Muscle of leg (tissue), 11 donors: ENCODE results near the gene KLF2. TPM values are rescaled to one million over a fixed set of nuclear protein-coding genes. Genes with fewer than 3 reads are reported as not detected.

Source experiments
- DNase-seq: peaks from one replicate; pipeline ENCODE4 v3.0.0; 2013
- H3K27ac ChIP-seq: one replicate; pipeline ENCODE4 v1.5.1; 2013; ENCODE audit warnings: mild to moderate bottlenecking, low read length, control low read depth
- H3K27me3 ChIP-seq: one replicate; pipeline ENCODE4 v1.6.1; 2013; ENCODE audit warnings: low read length; ENCODE audit not compliant: control insufficient read depth, insufficient read depth
- H3K36me3 ChIP-seq: one replicate; pipeline ENCODE4 v1.6.1; 2013; ENCODE audit warnings: low read length; ENCODE audit not compliant: control insufficient read depth, insufficient read depth
- H3K4me1 ChIP-seq: one replicate; pipeline ENCODE4 v1.6.1; 2013; ENCODE audit warnings: low read length; ENCODE audit not compliant: control insufficient read depth, insufficient read depth
- H3K4me3 ChIP-seq: one replicate; pipeline ENCODE4 v1.5.1; 2013; ENCODE audit warnings: low read length, control low read depth
- H3K9me3 ChIP-seq: replicated peaks from 2 replicates; pipeline ENCODE4 v1.6.1; 2013; ENCODE audit warnings: low read depth, low read length; ENCODE audit not compliant: control insufficient read depth
- WGBS: methylation state at CpG from one replicate; pipeline ENCODE4 v1.1.5; 2013; ENCODE audit warnings: missing lambda C conversion rate; ENCODE audit not compliant: insufficient coverage; 5-methylcytosine and 5-hydroxymethylcytosine counted together
- polyA plus RNA-seq, 8 donors: library from polyadenylated mRNA; unstranded; fragments of 120-200 nt; gene quantifications; one replicate each; pipeline versions ENCODE4 v1.2.1 to v1.2.3, GENCODE V29; 2013; ENCODE audit warnings: inconsistent platforms in 1 of 8, low replicate concordance in 1 of 8; ENCODE audit not compliant: insufficient read length in 8 of 8, insufficient read depth in 1 of 8
- total RNA-seq: library from RNA; stranded (reverse); fragments of 120-200 nt; gene quantifications from one replicate; pipeline ENCODE4 v1.2.4, GENCODE V29; 2013

Gene KLF2
- total and polyA plus RNA-seq, 9 donors, result 15.3 to 99.1 (median 79.5) TPM

- Histone ChIP-seq H3K36me3 (peaks cover 35% of the 10 kb centered on the region), H3K27ac (peak overlapping the region; percentile 80), H3K4me1 (peaks cover 48% of the 10 kb centered on the region), H3K4me3 (peak overlapping the region; percentile 86), H3K27me3 (no peaks in the 10 kb centered on the region), H3K9me3 (no peaks in the 10 kb centered on the region)
- DNase-seq, result no peak
- WGBS, result 26% methylated on average over 57 of the region's 58 CpGs
Observed at GRCh38 chr19:16326401-16327168, 2.0 kb downstream of the KLF2 start.

DNA sequence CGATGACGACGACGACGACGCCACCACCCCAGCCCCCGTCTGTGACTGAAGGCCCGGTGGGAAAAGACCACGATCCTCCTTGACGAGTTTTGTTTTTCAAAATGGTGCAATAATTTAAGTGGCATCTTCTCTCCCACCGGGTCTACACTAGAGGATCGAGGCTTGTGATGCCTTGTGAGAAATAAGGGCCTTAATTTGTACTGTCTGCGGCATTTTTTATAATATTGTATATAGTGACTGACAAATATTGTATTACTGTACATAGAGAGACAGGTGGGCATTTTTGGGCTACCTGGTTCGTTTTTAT is 2.5 kb downstream of the KLF2 start:
- Histone ChIP-seq H3K9me3 (no peaks in the 10 kb centered on the region), H3K36me3 (peaks cover 35% of the 10 kb centered on the region), H3K4me3 (peak overlapping the region; percentile 86), H3K27ac (peak overlapping the region; percentile 80), H3K27me3 (no peaks in the 10 kb centered on the region), H3K4me1 (peaks cover 48% of the 10 kb centered on the region)
- DNase-seq, result no peak
- 30% methylated on average over 7 of the region's 14 CpGs for WGBS

GRCh38 chr19:16327501-16327900 is 2.9 kb downstream of the KLF2 start:
- DNase-seq, result no peak
- H3K36me3 ChIP-seq, result peaks cover 35% of the 10 kb centered on the region
- H3K27ac ChIP-seq, result peak overlapping the region; percentile 80
- 60% methylated on average over 1 of the region's 6 CpGs for WGBS
- peak overlapping the region; percentile 86 for H3K4me3 ChIP-seq
- H3K9me3 ChIP-seq, result no peaks in the 10 kb centered on the region
- H3K4me1 ChIP-seq, result peaks cover 48% of the 10 kb centered on the region
- no peaks in the 10 kb centered on the region for H3K27me3 ChIP-seq

GRCh38 chr19:16327911-16328823 is 3.5 kb downstream of the KLF2 start:
- Histone ChIP-seq H3K27me3 (no peaks in the 10 kb centered on the region), H3K27ac (peak overlapping the region; percentile 80), H3K4me3 (peak overlapping the region; percentile 86), H3K4me1 (peaks cover 48% of the 10 kb centered on the region), H3K9me3 (no peaks in the 10 kb centered on the region), H3K36me3 (peaks cover 35% of the 10 kb centered on the region)
- WGBS, result 23% methylated on average over 14 of the region's 20 CpGs
- peak; percentile 92 for DNase-seq

DNA sequence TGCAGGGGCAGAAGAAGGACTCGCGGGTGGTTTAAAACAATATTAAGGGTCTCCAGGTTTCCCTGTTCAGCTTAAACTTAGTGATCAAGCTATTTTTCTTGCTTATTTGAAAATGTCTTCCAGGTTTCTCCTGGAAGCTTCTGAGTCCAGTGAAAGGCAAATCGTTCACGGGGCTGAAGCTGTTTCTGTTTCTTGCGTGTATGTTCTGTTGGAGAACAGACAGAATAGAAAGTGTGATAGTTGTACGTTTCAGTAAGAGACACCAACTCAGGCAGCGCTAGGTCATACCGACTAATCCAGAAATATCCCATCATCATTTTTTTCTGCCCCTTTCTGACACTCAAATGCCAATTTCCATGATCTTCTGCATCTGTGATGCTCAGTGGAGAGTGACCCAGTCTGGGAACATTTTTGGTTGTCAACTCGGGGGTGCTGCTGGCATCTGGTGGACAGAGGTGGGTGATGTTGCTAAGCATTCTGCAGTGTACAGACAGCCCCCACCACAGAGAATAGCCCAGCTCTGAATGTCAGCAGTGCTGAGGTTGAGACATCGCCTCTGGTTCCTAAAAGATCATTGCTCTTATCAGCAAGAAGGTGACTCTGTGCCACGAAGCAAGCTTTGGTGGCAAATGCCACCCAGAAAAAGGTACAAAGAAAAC is 4.3 kb downstream of the KLF2 start:
- peaks cover 35% of the 10 kb centered on the region for H3K36me3 ChIP-seq
- WGBS, result 63% methylated on average over 3 of the region's 11 CpGs
- H3K4me1 ChIP-seq, result peaks cover 42% of the 10 kb centered on the region
- H3K9me3 ChIP-seq, result no peaks in the 10 kb centered on the region
- peak; percentile 83 for DNase-seq
- H3K27ac ChIP-seq, result peak overlapping the region; percentile 80
- H3K4me3 ChIP-seq, result no peak overlapping the region
- no peaks in the 10 kb centered on the region for H3K27me3 ChIP-seq

GRCh38 chr19:16330368-16330801 is 5.8 kb downstream of the KLF2 start:
- peak; percentile 86 for DNase-seq
- peaks cover 35% of the 10 kb centered on the region for H3K36me3 ChIP-seq
- 48% methylated on average over 8 of the region's 8 CpGs for WGBS
- H3K4me1 ChIP-seq, result peaks cover 38% of the 10 kb centered on the region
- H3K4me3 ChIP-seq, result no peak overlapping the region
- H3K9me3 ChIP-seq, result no peaks in the 10 kb centered on the region
- H3K27ac ChIP-seq, result peak overlapping the region; percentile 29
- H3K27me3 ChIP-seq, result no peaks in the 10 kb centered on the region

DNA sequence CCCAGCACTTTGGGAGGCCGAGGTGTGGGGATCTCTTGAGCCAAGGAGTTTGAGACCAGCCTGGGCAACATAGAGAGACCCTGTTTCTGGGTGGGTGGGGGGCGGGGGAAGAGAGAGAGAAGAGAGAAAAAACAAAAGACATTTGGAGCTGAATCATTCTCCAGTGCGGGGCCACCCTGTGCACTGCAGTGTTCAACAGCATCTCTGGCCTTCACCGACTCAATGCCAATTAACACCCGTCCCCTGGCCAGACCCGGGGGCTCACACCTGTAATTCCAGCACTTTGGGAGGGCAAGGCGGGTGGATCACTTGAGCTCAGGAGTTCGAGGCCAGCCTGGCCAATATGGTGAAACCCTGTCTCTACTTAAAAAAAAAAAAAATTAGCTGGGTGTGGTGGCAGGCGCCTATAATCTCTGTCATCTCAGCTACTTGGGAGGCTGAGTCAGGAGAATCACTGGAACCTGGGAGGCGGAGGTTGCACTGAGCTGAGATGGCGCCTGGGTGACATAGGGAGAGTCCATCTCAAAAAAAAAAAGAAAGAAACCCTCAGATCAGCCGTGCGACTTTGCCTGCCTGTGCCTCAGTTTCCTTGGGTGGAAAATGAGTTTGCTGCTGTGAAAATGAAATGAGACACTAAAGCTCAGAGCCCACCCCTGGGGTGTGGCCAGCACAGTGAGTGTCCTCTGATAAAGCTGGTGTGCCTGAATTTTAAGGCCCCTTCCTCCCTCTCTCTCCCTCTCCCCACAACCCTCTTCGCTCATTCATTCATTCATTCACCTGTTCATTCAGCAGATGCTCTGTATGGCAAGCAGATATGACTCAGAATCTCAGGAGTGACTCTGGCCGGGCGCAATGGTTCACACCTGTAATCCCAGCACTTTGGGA is 6.4 kb downstream of the KLF2 start:
- Histone ChIP-seq H3K4me3 (no peak overlapping the region), H3K36me3 (peaks cover 31% of the 10 kb centered on the region), H3K27ac (no peak overlapping the region), H3K27me3 (no peaks in the 10 kb centered on the region), H3K4me1 (peaks cover 35% of the 10 kb centered on the region), H3K9me3 (no peaks in the 10 kb centered on the region)
- peak; percentile 54 for DNase-seq
- 79% methylated on average over 9 of the region's 16 CpGs for WGBS

DNA sequence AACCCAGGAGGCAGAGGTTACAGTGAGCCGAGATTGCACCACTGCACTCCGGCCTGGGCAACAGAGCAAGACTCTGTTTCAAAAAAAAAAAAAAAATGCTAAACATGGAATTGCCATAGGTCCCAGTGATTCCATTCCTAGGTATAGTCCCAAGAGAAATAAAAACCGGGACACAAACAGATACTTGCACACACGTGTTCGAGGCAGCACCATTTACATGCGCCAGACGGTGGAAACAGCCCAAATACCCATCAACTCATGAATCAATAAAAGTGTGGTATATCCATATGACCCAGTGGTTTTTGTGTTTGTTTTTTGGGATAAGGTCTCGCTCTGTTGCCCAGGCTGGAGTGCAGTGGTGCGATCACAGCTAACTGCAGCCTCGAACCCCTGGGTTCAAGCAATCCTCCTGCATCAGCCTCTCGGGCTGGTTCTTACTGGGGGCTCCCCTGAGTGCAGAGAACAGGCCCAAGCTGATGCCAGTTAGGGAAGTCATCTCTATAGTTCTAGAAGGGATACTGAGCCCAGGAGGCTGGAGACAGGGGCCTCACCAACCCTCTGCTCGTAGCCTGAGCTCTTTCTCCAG is 8.5 kb downstream of the KLF2 start:
- DNase-seq, result no peak
- H3K4me3 ChIP-seq, result no peak overlapping the region
- peaks cover 22% of the 10 kb centered on the region for H3K4me1 ChIP-seq
- peaks cover 12% of the 10 kb centered on the region for H3K36me3 ChIP-seq
- WGBS, result 67% methylated on average over 4 of the region's 12 CpGs
- H3K27me3 ChIP-seq, result no peaks in the 10 kb centered on the region
- no peak overlapping the region for H3K27ac ChIP-seq
- no peaks in the 10 kb centered on the region for H3K9me3 ChIP-seq

DNA sequence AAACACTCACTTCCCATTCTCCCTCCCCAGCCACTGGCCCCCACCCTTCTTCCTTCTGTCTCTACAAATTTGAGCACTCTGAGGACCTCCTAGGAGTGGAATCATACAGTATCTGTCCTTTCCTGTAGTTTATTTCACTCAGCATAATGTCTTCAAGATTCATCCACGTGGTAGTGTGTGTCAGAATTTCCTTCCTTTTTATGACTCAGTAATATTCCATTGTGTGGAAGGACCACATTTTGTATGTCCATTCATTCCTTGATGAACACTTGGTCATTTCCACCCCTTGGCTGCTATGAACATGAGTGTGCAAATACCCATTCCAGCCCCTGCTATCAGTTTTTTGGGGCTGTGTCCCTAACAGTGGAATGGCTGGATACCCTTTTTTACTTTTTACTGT is 9.8 kb downstream of the KLF2 start:
- H3K36me3 ChIP-seq, result no peaks in the 10 kb centered on the region
- peaks cover 23% of the 10 kb centered on the region for H3K4me1 ChIP-seq
- H3K9me3 ChIP-seq, result no peaks in the 10 kb centered on the region
- no peak for DNase-seq
- H3K27me3 ChIP-seq, result no peaks in the 10 kb centered on the region
- no peak overlapping the region for H3K27ac ChIP-seq
- WGBS, result no CpG with 5 or more reads among the region's 1 CpG
- no peak overlapping the region for H3K4me3 ChIP-seq
